Skin epidermis (tissue), 12 donors: Measurements from ENCODE around the gene ZNF714.

Experiments
- H3K27ac ChIP-seq, 21 experiments: fragments of 200-600 bp; sonication (generic) in 11 of 21; one replicate each; pipeline ENCODE4 v1.5.0; 2020; ENCODE audit warnings: mild to moderate bottlenecking in 3 of 21, inconsistent platforms in 2 of 21, moderate library complexity in 2 of 21
- H3K4me3 ChIP-seq, 7 experiments: fragments of 200-600 bp; sonication (generic) in 2 of 7; one replicate each; pipeline ENCODE4 v1.5.0; 2020; ENCODE audit warnings: inconsistent platforms in 2 of 7, mild to moderate bottlenecking in 2 of 7, moderate library complexity in 1 of 7

The ZNF714 gene

DNA sequence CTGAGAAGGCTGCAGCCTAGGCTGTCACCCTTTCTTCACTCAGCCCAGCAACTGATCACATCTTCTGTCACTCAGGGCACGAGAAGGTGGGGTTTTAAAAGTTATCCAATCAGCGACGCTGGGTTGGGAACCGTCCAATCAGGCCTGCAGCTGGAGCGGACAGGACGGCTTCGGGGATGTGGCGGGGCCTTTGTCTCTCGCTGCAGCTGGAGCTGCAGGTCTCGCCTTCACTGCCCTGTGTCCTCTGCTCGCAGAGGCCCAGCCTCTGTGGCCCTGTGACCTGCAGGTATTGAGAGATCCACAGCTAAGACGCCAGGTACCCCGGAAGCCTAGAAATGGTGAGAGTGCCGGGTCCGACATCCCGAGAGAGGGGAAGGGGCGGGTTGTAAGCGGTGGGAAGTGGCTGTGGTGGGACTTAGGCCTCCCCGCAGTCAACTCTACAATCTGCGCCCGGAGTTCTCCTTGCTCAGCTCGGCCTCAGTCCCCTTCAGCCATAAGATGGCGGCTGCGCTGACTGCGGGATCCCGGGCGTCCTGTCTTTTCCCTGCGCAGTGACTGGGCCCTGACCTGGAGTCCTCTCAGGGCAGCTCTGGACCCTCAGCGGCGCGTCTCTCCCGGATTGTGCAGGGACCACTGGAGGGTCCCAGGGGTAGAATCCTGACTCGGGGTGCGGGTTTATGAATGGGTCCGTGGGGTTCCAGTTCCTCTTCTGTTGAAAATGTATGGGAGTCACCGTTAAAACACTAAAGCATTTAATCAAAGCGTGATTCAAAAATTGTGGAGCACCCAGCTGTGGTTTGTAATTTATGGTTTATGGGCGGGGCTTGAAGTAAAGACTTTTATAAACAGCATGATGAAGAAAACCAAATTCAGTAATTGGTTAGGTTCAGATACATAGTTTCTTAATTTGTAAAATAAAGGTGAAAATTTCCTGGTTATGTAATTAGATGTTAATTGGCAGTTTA lies at the start of gene ZNF714:
Gene ZNF714 (plus strand): TSS at position 193 of the 965 bp plus-strand sequence. CDS start 16,066 bp downstream, outside the sequence.
- H3K27ac ChIP-seq = peak within 1 kb of the TSS in 16 of 21 experiments; percentile 43 to 79 (median 66)

DNA sequence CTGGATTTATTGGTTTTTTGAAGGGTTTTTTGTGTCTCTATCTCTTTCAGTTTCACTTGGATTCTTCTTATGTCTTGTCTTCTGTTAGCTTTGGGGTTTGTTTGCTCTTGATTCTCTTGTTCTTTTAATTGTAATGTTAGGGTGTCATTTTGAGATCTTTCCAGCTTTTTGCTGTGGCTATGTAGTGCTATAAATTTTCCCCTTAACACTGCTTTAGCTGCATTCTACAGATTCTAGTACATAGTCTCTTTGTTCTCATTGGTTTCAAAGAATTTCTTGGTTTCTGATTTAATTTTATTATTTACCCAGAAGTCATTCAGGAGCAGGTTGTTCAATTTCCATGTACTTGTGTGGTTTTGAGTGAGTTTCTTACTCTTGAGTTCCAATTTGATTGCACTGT lies 37.0 kb upstream of the ZNF714 start:
- Histone ChIP-seq H3K4me3 (no peak overlapping the region), H3K27ac (no peak overlapping the region)

More for the DNA sequence above, at the start of gene ZNF714:
- peak within 1 kb of the TSS; percentile 48 to 67 (median 56) for H3K4me3 ChIP-seq

DNA sequence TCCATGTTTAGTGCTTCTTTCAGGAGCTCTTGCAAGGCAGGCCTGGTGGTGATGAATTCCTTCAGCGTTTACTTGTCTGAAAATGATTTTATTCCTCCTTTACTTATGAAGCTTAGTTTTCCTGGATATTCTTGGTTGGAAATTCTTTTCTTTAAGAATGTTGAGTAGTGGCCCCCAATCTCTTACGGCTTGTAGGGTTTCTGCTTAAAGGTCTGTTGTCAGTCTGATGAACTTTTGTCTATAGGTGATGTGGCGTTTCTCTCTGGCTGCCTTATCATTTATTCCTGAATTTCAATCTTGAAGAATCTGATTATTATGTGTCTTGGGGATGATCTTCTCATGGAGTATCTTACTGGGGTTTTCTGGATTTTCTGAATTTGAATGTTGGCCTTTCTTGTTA lies 35.5 kb upstream of the ZNF714 start:
- no peak overlapping the region for H3K4me3 ChIP-seq
- no peak overlapping the region for H3K27ac ChIP-seq

DNA sequence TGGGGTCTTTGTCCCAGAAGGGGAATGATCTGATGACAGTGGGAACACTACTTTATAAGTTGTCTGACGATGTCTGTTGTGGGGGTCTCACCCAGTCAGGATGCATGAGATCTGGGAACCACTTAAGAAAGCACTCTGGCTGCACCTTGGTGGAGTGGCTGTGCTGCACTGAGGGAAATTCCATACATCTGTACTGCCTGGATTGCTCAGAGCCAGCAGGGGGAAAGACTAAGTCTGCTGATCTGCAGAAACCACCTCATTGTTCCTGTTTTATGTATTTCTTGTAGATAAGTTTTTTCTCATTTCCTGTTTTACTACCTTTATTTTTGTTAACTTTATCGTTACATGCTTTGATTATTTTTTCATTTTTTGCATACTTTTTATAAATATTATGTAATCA lies 34.3 kb upstream of the ZNF714 start:
- H3K4me3 ChIP-seq = no peak overlapping the region
- H3K27ac ChIP-seq = no peak overlapping the region

DNA sequence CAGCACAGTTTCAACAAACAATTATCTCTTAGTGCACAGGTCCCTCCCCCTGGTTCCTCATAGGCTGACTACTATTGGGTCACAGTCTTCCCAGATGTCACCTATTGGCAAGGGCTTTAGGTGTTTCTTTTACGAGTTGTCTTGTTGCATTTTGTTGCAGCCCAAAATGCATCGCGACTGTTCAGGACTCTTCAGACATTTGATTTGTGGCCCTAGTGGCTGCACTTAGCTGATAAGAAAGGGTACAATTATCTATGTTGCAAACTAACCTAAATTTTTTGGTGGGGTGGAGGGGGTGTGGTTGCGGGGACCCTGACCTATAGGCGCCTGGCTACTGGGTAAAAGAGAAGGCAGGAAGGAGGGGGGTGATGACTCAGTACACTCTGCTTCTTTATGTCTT lies 29.1 kb upstream of the ZNF714 start:
- H3K27ac ChIP-seq = no peak overlapping the region

DNA sequence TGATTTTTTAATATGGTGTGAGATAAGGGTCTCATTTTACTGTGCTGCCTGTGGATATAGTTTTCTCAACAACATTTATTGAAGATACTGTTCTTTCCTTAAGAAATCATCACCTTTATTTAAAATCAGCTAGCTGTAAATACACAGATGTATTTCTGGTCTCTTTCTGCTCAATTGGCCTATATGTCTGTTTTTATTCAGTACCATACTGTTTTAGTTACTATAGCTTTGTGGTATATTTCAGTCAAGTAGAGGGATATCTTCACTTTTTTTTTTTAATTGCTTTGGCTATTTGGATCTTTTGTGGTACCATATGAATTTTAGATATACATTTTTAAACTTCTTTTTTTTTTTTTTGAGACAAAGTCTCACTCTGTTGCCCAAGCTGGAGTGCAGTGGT lies 16.7 kb upstream of the ZNF714 start:
- Histone ChIP-seq H3K27ac (no peak overlapping the region), H3K4me3 (no peak overlapping the region)

More for the DNA sequence above, 29.1 kb upstream of the ZNF714 start:
- no peak overlapping the region for H3K4me3 ChIP-seq

DNA sequence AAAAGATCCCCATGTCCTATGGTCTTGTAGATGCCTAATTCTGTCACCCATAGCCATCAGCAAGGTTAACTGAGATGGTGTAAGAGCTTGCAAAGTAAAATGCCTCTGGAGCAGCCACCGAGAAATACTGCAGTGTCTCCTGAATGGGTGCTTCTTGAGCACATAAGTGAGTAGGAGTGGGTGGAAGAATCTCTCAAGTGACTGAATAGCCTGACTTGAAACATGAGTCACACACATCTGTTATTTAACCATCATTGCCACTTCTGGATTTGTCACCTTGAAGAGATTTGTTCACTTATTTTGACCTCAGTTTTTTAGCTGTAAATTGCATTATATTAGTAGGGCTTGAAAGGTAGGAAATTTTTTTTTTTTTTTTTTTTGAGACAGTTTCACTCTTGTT lies 2.3 kb downstream of the ZNF714 start:
- no peak overlapping the region for H3K27ac ChIP-seq
- no peak overlapping the region for H3K4me3 ChIP-seq

DNA sequence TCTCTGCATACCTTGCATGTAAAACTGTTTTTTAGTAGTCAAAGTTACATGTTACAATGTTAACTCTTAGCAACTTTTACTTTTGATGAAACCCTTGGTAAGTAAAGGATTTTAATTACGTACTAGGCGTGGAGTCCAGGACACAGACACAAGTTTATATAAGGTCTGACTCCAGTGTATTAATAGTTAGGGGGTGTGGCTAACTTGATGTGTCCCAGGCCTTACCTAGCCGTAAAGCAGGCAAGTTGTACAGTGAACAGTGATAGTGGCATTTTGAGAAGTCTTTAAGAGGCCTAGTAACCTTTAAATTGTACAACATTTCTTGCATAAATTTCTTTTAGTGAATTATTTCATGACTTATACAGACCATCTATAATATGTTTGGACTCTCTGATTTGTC lies 5.9 kb downstream of the ZNF714 start:
- H3K4me3 ChIP-seq = no peak overlapping the region

DNA sequence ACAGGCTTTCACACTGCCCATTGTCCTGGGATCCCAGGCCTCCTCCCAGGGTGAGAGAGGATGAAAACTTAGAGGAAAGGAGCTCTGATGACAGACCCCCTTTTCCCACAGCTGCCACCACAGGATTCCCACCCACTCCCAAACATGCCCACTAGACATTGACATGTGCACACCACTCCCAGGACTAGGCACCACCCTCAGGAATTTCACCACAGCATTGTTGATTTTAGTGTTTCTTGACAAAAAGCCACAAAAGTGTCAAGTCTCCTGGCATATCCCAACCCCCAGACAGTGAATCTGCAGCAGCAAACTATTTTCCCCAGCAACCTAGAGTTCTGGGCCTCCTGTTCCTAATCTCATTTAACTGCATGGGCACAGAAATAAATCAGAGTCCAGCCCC lies 10.1 kb downstream of the ZNF714 start:
- H3K27ac ChIP-seq = no peak overlapping the region

More for the DNA sequence above, 5.9 kb downstream of the ZNF714 start:
- no peak overlapping the region for H3K27ac ChIP-seq

DNA sequence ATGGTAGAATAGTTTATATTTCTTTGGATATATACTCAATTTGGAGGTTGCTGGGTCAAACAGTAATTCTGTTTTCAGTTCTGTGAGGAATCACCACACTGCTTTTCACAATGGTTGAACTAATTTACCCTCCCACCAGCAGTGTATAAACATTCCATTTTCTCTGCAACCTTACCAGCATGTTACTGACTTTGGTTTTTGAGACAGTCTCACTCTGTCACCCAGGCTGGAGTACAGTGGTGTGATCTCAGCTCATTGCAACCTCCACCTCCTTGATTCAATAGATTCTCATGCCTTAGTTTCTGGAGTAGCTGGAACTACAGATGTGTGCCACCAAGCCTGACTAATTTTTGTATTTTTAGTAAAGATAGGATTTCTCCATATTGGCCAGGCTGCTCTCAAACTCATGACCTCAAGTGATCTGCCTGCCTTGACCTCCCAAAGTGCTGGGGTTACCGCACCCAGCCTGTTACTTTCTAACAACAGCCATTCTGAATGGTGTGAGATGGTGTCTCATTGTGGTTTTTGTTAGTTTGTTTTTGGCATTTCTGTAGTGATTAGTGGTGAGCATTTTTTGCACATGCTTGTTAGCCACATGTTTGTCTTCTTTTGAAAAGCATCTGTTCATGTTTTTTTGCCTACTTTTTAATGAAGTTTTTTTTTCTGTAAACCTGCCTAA lies 12.5 kb downstream of the ZNF714 start:
- Histone ChIP-seq H3K4me3 (no peak overlapping the region), H3K27ac (no peak overlapping the region)

More for the DNA sequence above, 10.1 kb downstream of the ZNF714 start:
- no peak overlapping the region for H3K4me3 ChIP-seq

DNA sequence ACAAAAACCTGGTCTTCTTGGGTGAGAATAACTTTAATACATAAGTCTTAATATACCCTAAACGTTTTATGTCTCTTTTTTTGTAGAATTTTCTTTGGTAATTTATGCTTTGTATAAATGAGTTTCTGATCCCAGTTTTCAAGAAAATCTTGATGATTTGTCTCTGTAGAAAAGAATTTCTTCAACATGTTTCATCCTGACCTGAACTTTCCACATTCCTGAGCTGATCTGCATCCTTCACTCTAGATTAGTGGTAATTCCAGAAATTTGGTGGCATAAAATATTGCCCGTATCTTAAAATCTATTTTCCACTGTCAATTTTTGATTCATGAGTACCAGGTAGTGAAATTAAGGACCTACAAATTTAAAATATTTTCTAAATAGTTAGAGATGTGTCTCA lies 16.3 kb downstream of the ZNF714 start:
- no peak overlapping the region for H3K4me3 ChIP-seq

DNA sequence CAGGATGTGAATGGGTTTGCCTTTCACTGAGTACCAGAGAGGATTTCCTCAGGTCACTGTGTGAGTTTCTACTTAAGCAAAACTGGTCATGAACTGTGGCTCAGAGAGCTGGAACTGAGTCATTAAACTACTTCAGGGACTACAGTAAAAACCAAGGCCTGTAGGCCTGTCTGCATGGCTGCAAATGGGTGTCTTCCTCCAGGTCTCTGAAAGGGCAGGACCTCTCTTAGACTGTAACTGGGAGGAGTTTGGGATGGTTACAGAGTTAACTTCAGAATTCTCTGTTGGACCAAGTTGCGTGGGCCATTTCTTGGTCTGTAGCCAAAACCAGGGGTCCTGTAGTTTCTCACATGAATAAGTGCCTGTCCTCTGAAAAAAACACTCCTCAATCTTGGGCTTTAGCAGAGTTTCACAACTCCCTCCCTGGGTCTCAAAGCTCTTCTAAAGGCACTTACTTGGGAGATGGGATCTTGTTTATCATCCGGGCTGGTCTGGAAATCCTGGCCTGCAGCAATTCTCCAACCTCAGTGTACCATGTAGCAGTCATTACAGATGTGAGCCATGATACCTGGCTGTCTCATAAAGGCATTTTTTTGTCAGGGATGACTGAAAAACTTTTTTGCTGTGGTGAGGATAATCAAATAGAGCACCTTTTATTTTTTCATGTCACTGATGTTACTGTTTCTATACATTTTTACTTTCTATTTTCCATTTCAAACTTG lies 19.7 kb downstream of the ZNF714 start:
- no peak overlapping the region for H3K27ac ChIP-seq
- H3K4me3 ChIP-seq = no peak overlapping the region

More for the DNA sequence above, 16.3 kb downstream of the ZNF714 start:
- H3K27ac ChIP-seq = no peak overlapping the region

DNA sequence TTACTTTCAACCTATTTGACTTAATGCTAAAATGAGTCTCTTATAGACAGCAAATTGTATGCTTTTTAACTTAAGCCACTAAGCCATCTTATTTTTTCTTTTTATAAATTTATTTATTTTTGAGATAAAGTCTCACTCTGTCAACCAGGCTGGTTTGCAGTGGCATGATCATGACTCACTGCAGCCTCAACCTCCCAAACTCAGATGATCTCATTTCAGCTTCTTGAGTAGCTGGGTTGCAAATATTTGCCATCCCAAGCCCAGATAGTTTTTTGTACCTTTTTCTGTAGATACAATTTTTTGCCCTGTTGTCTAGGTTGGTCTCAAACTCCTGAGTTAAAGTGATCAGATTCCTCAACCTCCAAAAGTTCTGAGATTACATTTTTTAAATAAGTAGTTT lies 27.1 kb downstream of the ZNF714 start:
- H3K27ac ChIP-seq = no peak overlapping the region

DNA sequence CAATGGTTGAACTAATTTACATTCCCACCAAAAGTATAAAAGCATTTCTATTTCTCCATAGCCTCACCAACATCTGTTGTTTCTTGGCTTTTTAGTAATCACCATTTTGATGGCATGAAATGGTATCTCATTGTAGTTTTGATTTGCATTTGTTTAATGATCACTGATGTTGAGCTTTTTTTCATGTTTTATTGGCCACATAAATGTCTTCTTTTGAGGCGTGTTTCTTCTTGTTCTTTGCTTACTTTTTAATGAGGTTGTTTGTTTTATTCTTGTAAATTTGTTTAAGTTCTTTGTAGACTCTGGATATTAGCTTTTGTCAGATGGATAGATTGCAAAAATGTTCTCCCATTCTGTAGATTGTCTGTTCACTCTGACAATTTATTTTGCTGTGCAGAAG lies 28.2 kb downstream of the ZNF714 start:
- no peak overlapping the region for H3K4me3 ChIP-seq

More for the DNA sequence above, 27.1 kb downstream of the ZNF714 start:
- no peak overlapping the region for H3K4me3 ChIP-seq

DNA sequence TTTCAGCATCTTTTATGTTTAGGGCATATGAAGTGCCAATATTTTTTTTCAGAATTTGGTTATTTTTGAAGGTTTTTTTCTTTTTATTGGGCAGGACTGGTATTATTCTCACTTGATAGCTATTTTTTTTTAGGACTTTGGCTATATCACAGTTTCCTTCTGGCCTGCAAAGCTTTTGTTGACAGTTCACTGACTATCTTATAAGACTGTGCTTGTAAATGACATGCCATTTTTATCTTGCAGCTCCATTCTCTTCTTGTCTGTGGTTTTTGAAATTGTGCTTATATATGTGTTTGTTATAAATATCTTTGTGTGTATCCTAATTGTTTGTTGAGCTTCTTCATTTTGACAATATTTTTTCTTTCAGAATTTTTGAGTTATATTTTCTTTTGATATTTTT lies 33.4 kb downstream of the ZNF714 start:
- no peak overlapping the region for H3K4me3 ChIP-seq
- H3K27ac ChIP-seq = no peak overlapping the region

More for the DNA sequence above, 28.2 kb downstream of the ZNF714 start:
- H3K27ac ChIP-seq = no peak overlapping the region

DNA sequence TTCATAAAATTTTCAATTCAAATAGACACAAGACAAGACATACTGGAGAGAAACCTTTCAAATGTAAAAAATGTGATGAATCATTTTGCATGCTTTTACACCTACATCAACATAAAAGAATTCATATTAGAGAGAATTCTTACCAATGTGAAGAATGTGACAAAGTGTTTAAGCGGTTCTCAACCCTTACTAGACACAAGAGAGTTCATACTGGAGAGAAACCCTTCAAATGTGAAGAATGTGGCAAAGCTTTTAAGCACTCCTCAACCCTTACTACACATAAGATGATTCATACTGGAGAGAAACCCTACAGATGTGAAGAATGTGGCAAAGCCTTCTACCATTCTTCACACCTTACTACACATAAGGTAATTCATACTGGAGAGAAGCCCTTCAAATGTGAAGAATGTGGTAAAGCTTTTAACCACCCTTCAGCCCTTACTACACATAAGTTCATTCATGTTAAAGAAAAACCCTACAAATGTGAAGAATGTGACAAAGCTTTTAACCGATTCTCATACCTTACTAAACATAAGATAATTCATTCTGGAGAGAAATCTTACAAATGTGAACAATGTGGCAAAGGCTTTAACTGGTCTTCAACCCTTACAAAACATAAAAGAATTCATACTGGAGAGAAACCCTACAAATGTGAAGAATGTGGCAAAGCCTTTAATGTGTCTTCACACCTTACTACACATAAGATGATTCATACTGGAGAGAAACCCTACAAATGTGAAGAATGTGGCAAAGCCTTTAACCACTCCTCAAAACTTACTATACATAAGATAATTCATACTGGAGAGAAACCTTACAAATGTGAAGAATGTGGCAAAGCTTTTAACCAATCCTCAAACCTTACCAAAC lies 35.3 kb downstream of the ZNF714 start:
- Histone ChIP-seq H3K4me3 (no peak overlapping the region), H3K27ac (no peak overlapping the region)

DNA sequence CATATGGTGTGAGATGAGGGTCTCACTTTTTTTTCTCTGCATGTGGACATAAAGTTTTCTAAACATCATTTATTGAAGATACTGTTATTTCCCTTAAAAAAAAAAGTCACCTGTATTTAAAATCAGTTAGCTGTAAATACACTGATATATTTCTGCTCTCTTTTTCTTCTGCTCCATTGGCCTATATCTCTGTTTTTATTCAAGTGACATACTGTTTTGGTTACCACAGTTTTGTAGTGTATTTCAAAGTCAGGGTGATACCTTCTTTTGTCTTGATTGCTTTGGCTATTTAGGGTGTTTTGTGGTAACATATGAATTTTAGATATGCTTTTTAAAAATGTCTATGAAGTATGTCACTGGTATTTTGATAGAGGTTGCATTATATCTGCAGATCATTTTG lies 44.1 kb downstream of the ZNF714 start:
- Histone ChIP-seq H3K27ac (no peak overlapping the region), H3K4me3 (no peak overlapping the region)

DNA sequence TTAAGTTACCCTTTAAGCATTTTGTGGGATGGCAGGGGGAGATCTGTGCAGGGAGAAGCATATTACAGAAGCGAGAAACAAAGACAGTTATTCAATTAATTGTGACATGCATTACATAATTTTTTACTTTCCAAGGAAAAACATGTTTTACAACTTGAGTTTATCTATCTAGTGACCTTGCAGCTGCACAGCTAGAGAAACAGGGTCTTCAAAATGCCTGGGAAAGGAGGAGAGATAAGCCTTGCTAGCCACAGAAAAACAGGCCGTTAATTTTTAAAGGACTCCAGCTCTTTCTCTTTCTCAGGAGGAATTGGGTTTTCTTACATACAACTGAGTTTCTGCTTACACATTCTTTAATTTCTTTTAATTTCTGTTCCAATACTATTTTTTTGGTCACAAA lies 45.0 kb downstream of the ZNF714 start:
- Histone ChIP-seq H3K27ac (no peak overlapping the region), H3K4me3 (no peak overlapping the region)

DNA sequence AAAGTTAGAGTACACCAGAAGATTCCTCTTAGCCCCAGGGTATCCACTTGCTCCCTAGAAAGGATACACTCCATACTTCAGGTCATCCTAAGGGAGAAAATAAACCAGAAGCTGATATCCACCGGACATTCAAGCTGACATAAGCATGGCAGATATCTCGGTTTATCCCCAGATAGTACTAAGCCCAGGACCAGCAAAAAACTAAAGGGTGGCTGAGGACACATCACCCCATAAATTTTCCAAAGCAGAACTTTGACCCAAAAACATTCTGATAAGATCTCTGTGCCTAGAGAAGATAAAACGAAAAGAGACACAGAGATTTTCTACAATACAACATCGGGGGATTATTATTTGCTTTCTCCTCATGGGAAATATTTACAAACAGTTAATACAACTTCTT lies 45.9 kb downstream of the ZNF714 start:
- Histone ChIP-seq H3K27ac (no peak overlapping the region), H3K4me3 (no peak overlapping the region)
